Karpas-422 (cell line): ENCODE data around the gene CLK3. TPM values are rescaled to one million over a fixed set of nuclear protein-coding genes. Genes with fewer than 3 reads are reported as not detected.

Source experiments
- DNase-seq: peaks from one replicate; pipeline ENCODE4 v3.0.0-alpha.2; 2015
- H2AFZ ChIP-seq: fragments of 200-600 bp; sonication (generic); 2 replicates; pipeline ENCODE4 v1.6.1; 2014; ENCODE audit warnings: antibody characterized with exemption, low read length, mixed read lengths
- H3K27ac ChIP-seq: fragments of 200-600 bp; sonication (generic); 2 replicates; pipeline ENCODE4 v1.5.1; 2014; ENCODE audit warnings: mild to moderate bottlenecking, low read length, moderate library complexity
- H3K27me3 ChIP-seq: fragments of 200-600 bp; sonication (generic); 2 replicates; pipeline ENCODE4 v1.6.1; 2014; ENCODE audit warnings: low read length, mixed read lengths
- H3K36me3 ChIP-seq: fragments of 200-600 bp; sonication (generic); 2 replicates; pipeline ENCODE4 v1.6.1; 2014; ENCODE audit warnings: low read length, mixed read lengths; ENCODE audit not compliant: insufficient read depth
- H3K4me1 ChIP-seq: fragments of 200-600 bp; sonication (generic); 2 replicates; pipeline ENCODE4 v1.6.1; 2014; ENCODE audit warnings: mild to moderate bottlenecking, low read length, mixed read lengths
- H3K4me2 ChIP-seq: fragments of 200-600 bp; sonication (generic); 2 replicates; pipeline ENCODE4 v1.6.1; 2014; ENCODE audit warnings: low read length, low read depth, mild to moderate bottlenecking; ENCODE audit not compliant: poor library complexity, severe bottlenecking
- H3K4me3 ChIP-seq: fragments of 200-600 bp; sonication (generic); 2 replicates; pipeline ENCODE4 v1.5.1; 2014; ENCODE audit warnings: mild to moderate bottlenecking, antibody characterized with exemption, low read length, mixed read lengths
- H3K79me2 ChIP-seq: fragments of 200-600 bp; sonication (generic); 2 replicates; pipeline ENCODE4 v1.6.1; 2014; ENCODE audit warnings: mild to moderate bottlenecking, low read length, mixed read lengths
- H3K9ac ChIP-seq: fragments of 200-600 bp; sonication (generic); 2 replicates; pipeline ENCODE4 v1.6.0; 2014; ENCODE audit warnings: low read length
- H3K9me2 ChIP-seq: fragments of 200-600 bp; sonication (generic), shearing (Covaris generic); replicated peaks from 2 replicates; pipeline ENCODE4 v1.6.0; 2014; ENCODE audit warnings: mild to moderate bottlenecking, low read length, moderate library complexity; ENCODE audit not compliant: insufficient read depth
- H3K9me3 ChIP-seq: fragments of 300-700, 200-600 bp; sonication (generic); 2 replicates; pipeline ENCODE4 v1.6.1; 2014; ENCODE audit warnings: low read length, mixed read lengths
- H4K20me1 ChIP-seq: fragments of 200-600 bp; sonication (generic); 2 replicates; pipeline ENCODE4 v1.6.1; 2014; ENCODE audit warnings: mild to moderate bottlenecking, antibody characterized with exemption, low read length, low read depth; ENCODE audit not compliant: insufficient read depth
- total RNA-seq: library from RNA; depleted of rRNA; stranded (reverse); fragments of >200 nt; shearing (Covaris generic); gene quantifications from 2 replicates; pipeline ENCODE4 v1.2.3, GENCODE V29; 2014; ENCODE audit warnings: low replicate concordance

Gene CLK3
- total RNA-seq, 1 experiment from 2014 or later = 114 TPM

DNA sequence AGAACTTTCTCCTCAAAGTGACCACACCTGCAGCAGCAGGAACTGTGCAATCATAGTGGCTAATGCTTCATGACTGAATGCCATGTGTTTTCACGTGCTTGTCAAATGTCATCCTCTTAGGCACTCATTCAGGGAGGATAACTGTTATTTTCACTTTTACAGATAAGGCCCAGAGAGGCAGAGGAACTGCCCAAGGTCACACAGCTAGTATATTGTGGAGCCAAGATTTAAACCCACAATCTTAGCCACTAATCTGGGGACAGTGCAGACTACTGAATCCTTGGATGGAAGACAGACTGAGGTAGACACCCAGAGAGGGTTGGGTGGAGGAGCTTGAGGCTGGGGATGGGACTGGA lies 9.9 kb upstream of the CLK3 start:
- H3K27me3 ChIP-seq = no peaks in the 10 kb centered on the region
- H3K4me1 ChIP-seq = no peaks in the 10 kb centered on the region
- H3K9ac ChIP-seq = no peak overlapping the region
- H3K27ac ChIP-seq = no peak overlapping the region
- no peaks in the 10 kb centered on the region for H3K36me3 ChIP-seq
- no peaks in the 10 kb centered on the region for H3K79me2 ChIP-seq
- no peak overlapping the region for H2AFZ ChIP-seq
- H3K4me2 ChIP-seq = no peak overlapping the region
- no peaks in the 10 kb centered on the region for H3K9me3 ChIP-seq
- H3K4me3 ChIP-seq = no peak overlapping the region
- H3K9me2 ChIP-seq = no peaks in the 10 kb centered on the region
- H4K20me1 ChIP-seq = no peaks in the 10 kb centered on the region
- no peak for DNase-seq

DNA sequence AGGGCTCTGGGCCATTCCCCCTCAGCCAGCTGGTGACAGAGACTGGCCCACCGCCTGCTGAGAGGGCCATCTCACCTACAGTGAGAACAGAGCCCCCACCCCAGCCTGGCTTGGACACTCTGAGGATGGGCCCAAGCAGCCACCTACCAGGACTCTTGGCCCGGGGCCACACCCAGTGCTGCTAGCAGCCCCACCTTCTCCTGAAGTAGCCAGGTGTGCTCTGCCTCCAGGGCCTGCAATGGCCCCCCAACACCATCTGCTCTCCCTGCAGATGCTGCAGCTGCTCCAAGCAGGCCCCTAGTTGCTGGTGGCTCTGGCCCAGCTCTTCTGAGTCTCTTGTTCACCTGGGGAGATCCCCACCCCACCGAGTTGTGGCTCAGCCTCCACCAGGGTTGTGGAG lies 6.8 kb upstream of the CLK3 start:
- H3K9me2 ChIP-seq = no peaks in the 10 kb centered on the region
- no peaks in the 10 kb centered on the region for H3K4me1 ChIP-seq
- no peaks in the 10 kb centered on the region for H3K9me3 ChIP-seq
- H3K4me3 ChIP-seq = no peak overlapping the region
- H3K27ac ChIP-seq = no peak overlapping the region
- no peaks in the 10 kb centered on the region for H3K36me3 ChIP-seq
- no peaks in the 10 kb centered on the region for H4K20me1 ChIP-seq
- H3K9ac ChIP-seq = no peak overlapping the region
- H3K4me2 ChIP-seq = no peak overlapping the region
- no peak for DNase-seq
- no peak overlapping the region for H2AFZ ChIP-seq
- H3K27me3 ChIP-seq = no peaks in the 10 kb centered on the region
- no peaks in the 10 kb centered on the region for H3K79me2 ChIP-seq

- Histone ChIP-seq H3K9me2 (no peaks in the 10 kb centered on the region), H3K79me2 (no peaks in the 10 kb centered on the region), H2AFZ (no peak overlapping the region), H3K36me3 (no peaks in the 10 kb centered on the region), H3K9me3 (no peaks in the 10 kb centered on the region), H3K4me3 (no peak overlapping the region), H3K4me2 (no peak overlapping the region), H4K20me1 (no peaks in the 10 kb centered on the region), H3K27ac (no peak overlapping the region), H3K9ac (no peak overlapping the region), H3K27me3 (no peaks in the 10 kb centered on the region), H3K4me1 (peaks cover 9% of the 10 kb centered on the region)
- no peak for DNase-seq
Measured at GRCh38 chr15:74609938-74610301, 5.7 kb upstream of the CLK3 start.

GRCh38 chr15:74610302-74610951 lies 5.2 kb upstream of the CLK3 start:
- H2AFZ ChIP-seq = no peak overlapping the region
- H3K9ac ChIP-seq = no peak overlapping the region
- H4K20me1 ChIP-seq = no peaks in the 10 kb centered on the region
- H3K27ac ChIP-seq = no peak overlapping the region
- no peaks in the 10 kb centered on the region for H3K79me2 ChIP-seq
- no peaks in the 10 kb centered on the region for H3K36me3 ChIP-seq
- no peaks in the 10 kb centered on the region for H3K9me3 ChIP-seq
- H3K4me1 ChIP-seq = peaks cover 12% of the 10 kb centered on the region
- H3K27me3 ChIP-seq = no peaks in the 10 kb centered on the region
- no peak for DNase-seq
- H3K4me2 ChIP-seq = no peak overlapping the region
- H3K9me2 ChIP-seq = no peaks in the 10 kb centered on the region
- no peak overlapping the region for H3K4me3 ChIP-seq

DNA sequence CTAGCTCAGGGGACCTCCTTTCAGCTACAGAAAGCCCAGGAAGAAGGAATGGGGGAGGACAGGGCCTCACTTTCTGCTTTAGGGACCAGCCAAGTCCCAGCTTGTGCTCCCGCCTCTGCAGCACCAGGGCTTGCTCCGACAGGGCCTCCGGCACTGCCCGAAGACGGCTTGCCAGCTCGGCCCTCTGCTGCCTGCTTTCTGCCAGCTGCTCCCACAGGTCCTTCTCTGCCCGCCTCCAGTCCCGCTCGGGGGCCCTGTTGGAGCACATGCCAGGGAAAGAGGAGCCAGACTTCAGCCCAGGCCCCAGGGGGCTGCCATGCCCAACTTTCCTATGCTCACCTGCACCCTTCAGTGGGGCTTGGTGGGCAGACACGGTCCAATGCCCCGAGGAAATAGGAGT lies 4.3 kb upstream of the CLK3 start:
- Histone ChIP-seq H3K9ac (no peak overlapping the region), H3K4me1 (peaks cover 12% of the 10 kb centered on the region), H3K27ac (no peak overlapping the region), H2AFZ (no peak overlapping the region), H3K4me3 (no peak overlapping the region), H3K9me2 (no peaks in the 10 kb centered on the region), H3K79me2 (peaks cover 7% of the 10 kb centered on the region), H3K4me2 (no peak overlapping the region), H3K27me3 (no peaks in the 10 kb centered on the region), H3K9me3 (no peaks in the 10 kb centered on the region), H4K20me1 (peaks cover 6% of the 10 kb centered on the region; the same call in 1 of the 2 replicates), H3K36me3 (no peaks in the 10 kb centered on the region)
- no peak for DNase-seq

GRCh38 chr15:74611834-74612233 lies 3.8 kb upstream of the CLK3 start:
- Histone ChIP-seq H4K20me1 (peaks cover 11% of the 10 kb centered on the region), H3K4me1 (peaks cover 15% of the 10 kb centered on the region), H3K9me2 (no peaks in the 10 kb centered on the region), H3K9me3 (no peaks in the 10 kb centered on the region), H3K36me3 (no peaks in the 10 kb centered on the region), H3K27ac (no peak overlapping the region), H3K4me2 (no peak overlapping the region), H3K27me3 (no peaks in the 10 kb centered on the region), H3K9ac (no peak overlapping the region), H3K4me3 (no peak overlapping the region), H3K79me2 (peaks cover 12% of the 10 kb centered on the region), H2AFZ (no peak overlapping the region)
- no peak for DNase-seq

- Histone ChIP-seq H3K27me3 (no peaks in the 10 kb centered on the region), H3K4me1 (peaks cover 23% of the 10 kb centered on the region), H3K9ac (no peak overlapping the region), H3K79me2 (peaks cover 21% of the 10 kb centered on the region), H3K9me3 (no peaks in the 10 kb centered on the region), H2AFZ (no peak overlapping the region), H3K4me3 (no peak overlapping the region), H3K9me2 (no peaks in the 10 kb centered on the region), H4K20me1 (peaks cover 20% of the 10 kb centered on the region), H3K36me3 (no peaks in the 10 kb centered on the region), H3K4me2 (no peak overlapping the region), H3K27ac (no peak overlapping the region)
- no peak for DNase-seq
Measured at GRCh38 chr15:74612677-74613076, 3.0 kb upstream of the CLK3 start.

DNA sequence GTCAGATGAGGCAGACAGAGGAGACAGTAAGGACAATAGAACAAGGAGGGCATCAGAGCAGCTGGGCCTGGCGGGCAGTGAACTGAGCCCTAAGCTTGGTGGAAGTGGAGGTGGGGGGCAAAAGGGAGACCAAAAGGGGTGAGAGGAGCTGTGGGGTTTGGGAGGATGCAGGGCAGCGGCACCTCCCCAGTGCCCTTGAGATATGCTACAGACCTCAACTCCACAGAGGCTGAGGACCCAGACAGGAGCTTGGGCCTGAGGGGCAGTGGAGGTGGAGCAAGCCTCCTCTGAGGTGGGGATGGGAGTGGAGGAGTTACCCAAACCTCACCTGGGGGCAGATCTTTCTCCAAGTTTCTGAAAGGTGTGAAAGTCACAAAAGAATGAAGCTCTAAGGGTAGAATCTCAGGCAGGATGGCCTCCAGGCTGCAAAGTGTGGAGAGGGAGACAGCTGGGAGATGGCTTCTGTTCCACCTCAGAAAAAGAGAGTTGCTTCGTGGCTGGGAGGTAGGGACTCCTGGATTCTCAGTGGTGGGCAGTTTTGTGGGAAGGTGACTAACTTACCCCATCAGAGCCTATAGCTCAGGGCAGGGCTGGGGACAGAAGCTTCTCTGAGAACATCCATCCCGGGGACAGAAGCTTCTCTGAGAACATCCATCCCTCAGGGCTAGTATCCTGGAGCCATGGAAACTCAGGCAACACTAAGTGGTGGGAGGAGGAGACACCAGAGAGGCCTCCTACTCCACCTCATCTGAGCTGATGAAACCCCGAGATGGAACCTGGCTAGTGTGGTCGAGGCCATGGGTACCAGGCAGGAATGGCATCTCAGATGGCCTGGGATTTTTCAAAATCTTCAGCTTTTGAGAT lies 2.3 kb upstream of the CLK3 start:
- H3K4me3 ChIP-seq = no peak overlapping the region
- H3K4me2 ChIP-seq = no peak overlapping the region
- peaks cover 29% of the 10 kb centered on the region for H3K4me1 ChIP-seq
- H3K9me2 ChIP-seq = no peaks in the 10 kb centered on the region
- H3K79me2 ChIP-seq = peaks cover 27% of the 10 kb centered on the region
- no peak overlapping the region for H2AFZ ChIP-seq
- H3K9ac ChIP-seq = no peak overlapping the region
- no peaks in the 10 kb centered on the region for H3K9me3 ChIP-seq
- DNase-seq = no peak
- H4K20me1 ChIP-seq = peaks cover 26% of the 10 kb centered on the region
- no peaks in the 10 kb centered on the region for H3K27me3 ChIP-seq
- H3K36me3 ChIP-seq = no peaks in the 10 kb centered on the region
- H3K27ac ChIP-seq = no peak overlapping the region
